Smooth muscle cell of the brain vasculature (primary cell): ENCODE results near the gene CCDC15.

Experiments used
- DNase-seq: peaks from one replicate; pipeline ENCODE4 v3.0.0-alpha.2; 2012; ENCODE audit warnings: low read depth, low spot score

The CCDC15 gene

GRCh38 chr11:125064070-125064469 is 110.1 kb downstream of the CCDC15 start:
- no peak for DNase-seq

- DNase-seq: no peak
These were observed 114.4 kb downstream of the CCDC15 start for GRCh38 chr11:125068368-125068767.

GRCh38 chr11:125069008-125069407 is 115.0 kb downstream of the CCDC15 start:
- no peak for DNase-seq

GRCh38 chr11:125069796-125070195 is 115.8 kb downstream of the CCDC15 start:
- DNase-seq: no peak

- DNase-seq: no peak
These were observed 116.8 kb downstream of the CCDC15 start for GRCh38 chr11:125070699-125071254.

GRCh38 chr11:125071435-125071834 is 117.4 kb downstream of the CCDC15 start:
- no peak for DNase-seq

GRCh38 chr11:125071846-125072217 is 117.8 kb downstream of the CCDC15 start:
- no peak for DNase-seq

GRCh38 chr11:125072218-125072960 is 118.4 kb downstream of the CCDC15 start:
- DNase-seq: no peak

- DNase-seq: no peak
These were observed 119.1 kb downstream of the CCDC15 start for GRCh38 chr11:125072961-125073590.

- DNase-seq: no peak
These were observed 119.8 kb downstream of the CCDC15 start for GRCh38 chr11:125073616-125074483.

GRCh38 chr11:125074511-125075241 is 120.7 kb downstream of the CCDC15 start:
- DNase-seq: no peak

GRCh38 chr11:125075242-125075625 is 121.2 kb downstream of the CCDC15 start:
- no peak for DNase-seq

GRCh38 chr11:125075900-125076317 is 121.9 kb downstream of the CCDC15 start:
- DNase-seq: no peak

GRCh38 chr11:125076378-125076945 is 122.5 kb downstream of the CCDC15 start:
- DNase-seq: no peak

- DNase-seq: no peak
These were observed 124.0 kb downstream of the CCDC15 start for GRCh38 chr11:125078016-125078415.

GRCh38 chr11:125078516-125079140 is 124.6 kb downstream of the CCDC15 start:
- no peak for DNase-seq

GRCh38 chr11:125079151-125079877 is 125.3 kb downstream of the CCDC15 start:
- DNase-seq: no peak

- no peak for DNase-seq
These were observed 126.0 kb downstream of the CCDC15 start for GRCh38 chr11:125079878-125080530.

GRCh38 chr11:125080531-125080911 is 126.5 kb downstream of the CCDC15 start:
- no peak for DNase-seq
